KMS-11 (cell line): ENCODE measurements around the gene GNG2.

Source experiments
- H2AFZ ChIP-seq: fragments of 200-600 bp; sonication (generic); 2 replicates; pipeline ENCODE4 v1.6.1; 2016; ENCODE audit warnings: antibody characterized with exemption, mixed run types, low read depth
- H3K27ac ChIP-seq: fragments of 200-600 bp; sonication (generic); 2 replicates; pipeline ENCODE4 v1.6.1; 2016; ENCODE audit warnings: mild to moderate bottlenecking, mixed run types
- H3K27me3 ChIP-seq: fragments of 200-600 bp; sonication (generic); 2 replicates; pipeline ENCODE4 v1.6.1; 2017; ENCODE audit warnings: mild to moderate bottlenecking, low read depth, mixed run types, moderate library complexity; ENCODE audit not compliant: insufficient read depth
- H3K36me3 ChIP-seq: fragments of 200-600 bp; sonication (generic); 2 replicates; pipeline ENCODE4 v1.6.1; 2017; ENCODE audit warnings: mild to moderate bottlenecking, mixed run types; ENCODE audit not compliant: insufficient read depth
- H3K4me1 ChIP-seq: fragments of 200-600 bp; sonication (generic); 2 replicates; pipeline ENCODE4 v1.6.1; 2016; ENCODE audit warnings: mild to moderate bottlenecking, low read depth, mixed run types; ENCODE audit not compliant: poor library complexity, severe bottlenecking
- H3K4me2 ChIP-seq: fragments of 200-600 bp; sonication (generic); 2 replicates; pipeline ENCODE4 v1.7.0; 2016; ENCODE audit warnings: mild to moderate bottlenecking, mixed run types
- H3K4me3 ChIP-seq: fragments of 200-600 bp; sonication (generic); IDR thresholded peaks from 2 replicates; pipeline ENCODE4 v1.6.1; 2017; ENCODE audit warnings: low read depth, low read length, mixed read lengths; ENCODE audit not compliant: insufficient read depth
- H3K79me2 ChIP-seq: fragments of 200-600 bp; sonication (generic); 2 replicates; pipeline ENCODE4 v1.6.1; 2016; ENCODE audit warnings: low read depth, mixed run types; ENCODE audit not compliant: insufficient read depth
- H3K9ac ChIP-seq: fragments of 200-600 bp; sonication (generic); 2 replicates; pipeline ENCODE4 v1.6.1; 2016; ENCODE audit warnings: mild to moderate bottlenecking, mixed run types
- H4K20me1 ChIP-seq: fragments of 200-600 bp; sonication (generic); 2 replicates; pipeline ENCODE4 v1.6.1; 2016; ENCODE audit warnings: mild to moderate bottlenecking, mixed run types; ENCODE audit not compliant: insufficient read depth
- TF ChIP-seq, protein P1 (sequence below): fragments of 200-600 bp; sonication (generic); conservative IDR thresholded peaks from 2 replicates; pipeline ENCODE4 v1.6.1; 2017; ENCODE audit warnings: low read depth, mild to moderate bottlenecking, antibody characterized with exemption, low read length, moderate library complexity, mixed read lengths

Gene GNG2

DNA sequence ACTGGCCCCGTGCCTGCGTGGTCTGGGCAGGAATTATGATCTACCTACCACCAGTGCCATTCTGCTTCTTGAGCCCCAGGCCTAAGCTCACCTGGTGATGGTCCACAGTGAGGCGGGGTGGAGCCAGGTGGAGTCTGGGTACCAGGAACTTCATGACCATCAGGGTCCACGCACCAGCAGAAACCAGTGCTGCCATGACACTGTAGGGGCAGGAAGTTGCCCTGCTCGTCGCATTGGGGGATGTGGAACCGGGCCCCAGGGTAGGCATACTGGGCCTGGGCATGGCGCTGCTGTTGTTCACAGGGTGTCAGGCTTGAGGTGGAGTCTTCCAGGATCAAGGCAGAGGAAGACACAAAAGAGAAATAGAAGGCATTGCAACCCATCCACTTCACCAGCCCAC, 158.6 kb downstream of the GNG2 start:
- H3K27me3 ChIP-seq, result no peaks in the 10 kb centered on the region
- H3K4me3 ChIP-seq, result no peak overlapping the region
- H3K9ac ChIP-seq, result no peak overlapping the region
- H4K20me1 ChIP-seq, result no peaks in the 10 kb centered on the region
- no peaks in the 10 kb centered on the region for H3K4me1 ChIP-seq
- H3K36me3 ChIP-seq, result no peaks in the 10 kb centered on the region
- TF ChIP-seq, protein P1, sequence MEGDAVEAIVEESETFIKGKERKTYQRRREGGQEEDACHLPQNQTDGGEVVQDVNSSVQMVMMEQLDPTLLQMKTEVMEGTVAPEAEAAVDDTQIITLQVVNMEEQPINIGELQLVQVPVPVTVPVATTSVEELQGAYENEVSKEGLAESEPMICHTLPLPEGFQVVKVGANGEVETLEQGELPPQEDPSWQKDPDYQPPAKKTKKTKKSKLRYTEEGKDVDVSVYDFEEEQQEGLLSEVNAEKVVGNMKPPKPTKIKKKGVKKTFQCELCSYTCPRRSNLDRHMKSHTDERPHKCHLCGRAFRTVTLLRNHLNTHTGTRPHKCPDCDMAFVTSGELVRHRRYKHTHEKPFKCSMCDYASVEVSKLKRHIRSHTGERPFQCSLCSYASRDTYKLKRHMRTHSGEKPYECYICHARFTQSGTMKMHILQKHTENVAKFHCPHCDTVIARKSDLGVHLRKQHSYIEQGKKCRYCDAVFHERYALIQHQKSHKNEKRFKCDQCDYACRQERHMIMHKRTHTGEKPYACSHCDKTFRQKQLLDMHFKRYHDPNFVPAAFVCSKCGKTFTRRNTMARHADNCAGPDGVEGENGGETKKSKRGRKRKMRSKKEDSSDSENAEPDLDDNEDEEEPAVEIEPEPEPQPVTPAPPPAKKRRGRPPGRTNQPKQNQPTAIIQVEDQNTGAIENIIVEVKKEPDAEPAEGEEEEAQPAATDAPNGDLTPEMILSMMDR, result no peak
- no peak overlapping the region for H3K27ac ChIP-seq
- H3K79me2 ChIP-seq, result no peaks in the 10 kb centered on the region
- no peak overlapping the region for H3K4me2 ChIP-seq
- no peak overlapping the region for H2AFZ ChIP-seq
